Mesodermal cell (in vitro differentiated cells): ENCODE measurements around the gene TFCP2.

ENCODE experiments used
- H3K27ac ChIP-seq: 2 replicates; pipeline ENCODE4 v1.7.0; 2013; ENCODE audit warnings: mild to moderate bottlenecking, low read depth, low read length, moderate library complexity; ENCODE audit not compliant: severe bottlenecking
- H3K36me3 ChIP-seq: 2 replicates; pipeline ENCODE4 v1.7.1; 2013; ENCODE audit warnings: mild to moderate bottlenecking, low read length, moderate library complexity; ENCODE audit not compliant: control insufficient read depth, insufficient read depth
- H3K4me1 ChIP-seq: one replicate; pipeline ENCODE4 v1.7.1; 2013; ENCODE audit warnings: mild to moderate bottlenecking, low read length; ENCODE audit not compliant: insufficient read depth, control insufficient read depth, poor library complexity, severe bottlenecking
- H3K4me3 ChIP-seq: 2 replicates; pipeline ENCODE4 v1.7.0; 2013; ENCODE audit warnings: low read length, control low read depth, mild to moderate bottlenecking; ENCODE audit not compliant: insufficient read depth, poor library complexity, severe bottlenecking; ENCODE audit errors: extremely low read depth
- H3K9me3 ChIP-seq: 2 replicates; pipeline ENCODE4 v1.7.1; 2013; ENCODE audit warnings: mild to moderate bottlenecking, low read length, moderate library complexity; ENCODE audit not compliant: control insufficient read depth
- WGBS, 2 experiments: methylation state at CpG; one replicate each; pipeline ENCODE4 v1.1.5; 2013; ENCODE audit warnings: missing lambda C conversion rate in 2 of 2; ENCODE audit not compliant: insufficient coverage in 2 of 2; 5-methylcytosine and 5-hydroxymethylcytosine counted together

The TFCP2 gene

DNA sequence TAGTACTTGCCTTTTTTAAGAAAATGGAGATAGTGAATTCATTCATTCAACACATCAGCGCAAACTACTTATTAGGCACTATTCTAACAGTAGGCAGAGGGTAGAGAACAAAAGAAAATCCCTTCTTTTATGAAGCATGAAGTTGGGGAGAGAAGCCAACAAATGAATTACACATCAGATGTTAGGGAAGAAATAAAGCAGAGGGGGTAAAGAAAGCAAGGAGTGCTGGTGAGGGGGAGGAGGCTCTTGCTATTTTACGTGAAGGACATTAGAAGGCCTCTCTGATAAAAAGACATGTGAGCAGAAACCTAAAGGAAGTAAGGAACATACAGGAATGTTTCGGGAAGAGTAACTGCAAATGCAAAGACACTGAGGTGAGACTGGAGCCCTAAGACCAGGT, 22.2 kb downstream of the TFCP2 start:
- WGBS, 2 experiments = 57 to 68% methylated on average over 2 of the region's 3 CpGs
- H3K4me1 ChIP-seq = no peaks in the 10 kb centered on the region
- H3K36me3 ChIP-seq = peaks cover 3% of the 10 kb centered on the region
- H3K4me3 ChIP-seq = no peak overlapping the region
- H3K9me3 ChIP-seq = no peaks in the 10 kb centered on the region
- H3K27ac ChIP-seq = no peak overlapping the region

DNA sequence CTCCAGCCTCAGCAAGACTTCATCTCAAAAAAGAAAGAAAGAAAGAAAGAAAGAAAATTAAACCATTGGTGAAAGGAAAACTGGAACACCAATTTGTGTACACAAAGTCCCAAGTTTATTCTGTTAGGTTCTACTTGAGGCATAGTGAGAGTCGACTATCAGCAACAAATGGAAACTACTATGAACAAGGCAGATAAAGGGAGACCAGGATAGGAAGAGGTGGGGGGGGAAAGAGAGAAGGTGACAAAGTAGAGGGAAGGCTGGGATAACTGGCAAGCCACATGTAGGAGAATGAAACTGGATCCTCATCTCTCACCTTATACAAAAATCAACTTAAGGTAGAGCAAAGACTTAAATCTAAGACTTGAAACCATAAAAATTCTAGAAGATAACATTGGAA, 25.6 kb downstream of the TFCP2 start:
- no peak overlapping the region for H3K27ac ChIP-seq
- H3K9me3 ChIP-seq = no peaks in the 10 kb centered on the region
- no peaks in the 10 kb centered on the region for H3K4me1 ChIP-seq
- H3K4me3 ChIP-seq = no peak overlapping the region
- H3K36me3 ChIP-seq = no peaks in the 10 kb centered on the region
- 83% methylated on average over 1 of the region's 1 CpG; no CpG with 5 or more reads in 1 of the 2 experiments for WGBS, 2 experiments

DNA sequence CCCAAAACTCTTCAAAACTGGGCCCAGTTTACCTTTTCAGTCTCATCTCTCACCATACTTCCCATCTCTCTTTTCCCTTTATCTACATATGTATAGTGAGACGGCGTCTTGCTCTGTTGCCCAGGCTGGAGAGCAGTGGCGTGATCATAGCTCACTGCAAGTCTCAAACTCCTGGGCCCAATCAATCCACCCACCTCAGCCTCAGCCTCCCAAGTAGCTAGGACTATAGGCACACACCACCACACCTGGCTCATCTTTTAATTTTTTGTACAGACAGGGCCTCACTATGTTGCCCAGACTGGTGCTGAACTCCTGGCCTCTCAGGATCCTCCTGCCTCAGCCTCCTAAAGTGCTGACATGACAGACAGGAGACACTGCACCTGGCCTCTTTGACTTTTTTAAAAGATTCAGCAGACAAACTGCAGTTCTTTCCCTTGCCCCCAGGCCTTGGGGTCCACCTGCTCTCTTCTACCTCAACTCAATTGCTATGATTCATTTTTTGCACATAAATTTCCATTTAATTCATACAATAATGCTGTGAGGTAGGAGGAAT, 33.6 kb downstream of the TFCP2 start:
- peaks cover 25% of the 10 kb centered on the region for H3K36me3 ChIP-seq
- H3K4me3 ChIP-seq = no peak overlapping the region
- H3K9me3 ChIP-seq = no peaks in the 10 kb centered on the region
- WGBS, 2 experiments = 87 to 93% methylated on average over 3 of the region's 3 CpGs
- H3K27ac ChIP-seq = no peak overlapping the region
- H3K4me1 ChIP-seq = no peaks in the 10 kb centered on the region

- no peak overlapping the region for H3K27ac ChIP-seq
- no peak overlapping the region for H3K4me3 ChIP-seq
- no peaks in the 10 kb centered on the region for H3K9me3 ChIP-seq
- H3K4me1 ChIP-seq = no peaks in the 10 kb centered on the region
- H3K36me3 ChIP-seq = peaks cover 20% of the 10 kb centered on the region
- 93 to 95% methylated on average over 4 of the region's 5 CpGs for WGBS, 2 experiments
Measured at GRCh38 chr12:51132693-51133092, 40.2 kb downstream of the TFCP2 start.

DNA sequence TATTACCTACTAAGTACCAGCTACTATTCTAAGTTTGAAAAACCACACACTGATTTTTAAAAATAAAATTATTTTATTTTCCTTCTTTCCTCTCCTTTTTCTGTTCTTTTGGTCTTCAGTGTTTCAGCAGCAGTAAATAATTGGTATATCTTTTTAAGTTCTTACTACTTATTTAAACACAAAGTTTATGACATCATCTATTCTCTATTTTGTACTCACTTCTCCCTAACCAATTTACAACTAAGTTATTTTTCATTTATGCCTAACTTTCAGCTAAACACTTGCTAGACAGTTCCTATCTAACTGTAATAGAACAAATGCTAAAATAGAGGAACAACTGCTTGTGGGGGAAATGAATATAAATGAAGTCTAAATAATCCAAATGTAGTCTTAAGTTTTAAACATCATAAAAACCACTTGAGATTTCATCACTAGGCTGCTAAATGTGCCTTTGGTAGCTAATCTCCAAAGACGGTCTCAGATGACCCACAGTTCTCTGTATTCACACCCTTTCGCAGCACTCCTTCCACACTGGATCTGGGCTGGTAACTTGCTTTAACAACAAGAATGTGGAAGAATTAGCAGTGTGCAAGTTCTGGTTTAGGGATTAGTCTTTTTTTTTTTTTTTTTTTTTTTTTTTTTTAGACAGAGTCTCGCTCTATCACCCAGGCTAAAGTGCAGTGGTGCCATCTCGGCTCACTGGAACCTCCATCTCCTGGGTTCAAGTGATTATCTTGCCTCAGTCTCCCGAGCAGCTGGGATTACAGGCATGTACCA, 41.0 kb downstream of the TFCP2 start:
- H3K27ac ChIP-seq = no peak overlapping the region
- 89 to 96% methylated on average over 3 to 4 of the region's 5 CpGs for WGBS, 2 experiments
- no peaks in the 10 kb centered on the region for H3K9me3 ChIP-seq
- H3K4me1 ChIP-seq = no peaks in the 10 kb centered on the region
- no peak overlapping the region for H3K4me3 ChIP-seq
- H3K36me3 ChIP-seq = peaks cover 20% of the 10 kb centered on the region

DNA sequence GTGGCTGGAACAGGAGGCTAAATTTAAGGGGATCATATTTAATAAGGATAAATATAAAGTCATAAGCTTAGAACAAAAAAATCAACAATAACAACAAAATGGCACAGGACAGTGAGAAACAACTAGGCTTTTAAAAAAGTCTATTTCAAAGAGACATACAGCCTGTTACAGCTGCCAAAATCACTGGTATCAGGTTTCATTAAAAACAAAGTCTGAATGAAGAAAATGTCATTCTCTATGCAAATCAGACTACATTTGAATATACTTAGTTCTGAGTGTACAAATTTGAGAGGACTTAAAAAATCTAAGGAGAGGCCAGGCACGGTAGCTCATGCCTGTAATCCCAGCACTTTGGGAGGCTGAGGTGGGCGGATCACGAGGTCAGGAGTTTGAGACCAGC, 44.0 kb downstream of the TFCP2 start:
- WGBS, 2 experiments = 60 to 83% methylated on average over 1 of the region's 3 CpGs
- Histone ChIP-seq H3K4me3 (no peak overlapping the region), H3K27ac (no peak overlapping the region)

DNA sequence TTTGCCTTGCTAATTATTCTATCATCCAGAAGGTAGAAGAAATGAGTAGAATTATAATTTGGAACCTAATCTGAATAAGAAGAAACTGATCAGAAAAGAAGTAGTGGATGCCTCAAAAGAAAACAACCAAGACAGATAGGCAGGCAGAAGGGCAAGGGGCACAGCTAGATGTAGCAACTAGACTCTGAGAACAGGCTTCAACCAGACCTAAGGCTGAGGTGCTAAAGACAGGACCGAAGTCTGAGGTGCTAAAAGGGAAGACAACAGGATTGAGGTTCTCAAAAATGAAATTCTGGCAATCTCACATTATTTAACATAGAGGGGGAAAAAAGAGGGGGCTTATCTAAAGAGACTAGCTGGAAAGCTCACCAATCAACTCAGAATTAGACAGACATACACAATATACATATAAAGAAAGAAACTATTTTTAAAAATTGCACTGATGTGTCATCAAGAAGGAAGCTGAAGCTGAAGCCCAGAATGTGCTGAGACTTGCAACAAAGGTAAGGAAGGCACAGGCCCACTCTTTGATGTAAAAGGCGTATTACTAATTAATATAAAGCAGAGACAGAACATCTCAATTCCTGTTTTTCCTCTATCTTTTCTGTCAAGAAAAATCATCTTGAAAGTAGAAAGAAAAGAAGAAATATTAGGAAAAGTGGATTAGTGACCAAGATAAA, 45.7 kb downstream of the TFCP2 start:
- no peak overlapping the region for H3K27ac ChIP-seq
- no peak overlapping the region for H3K4me3 ChIP-seq
- H3K36me3 ChIP-seq = peaks cover 6% of the 10 kb centered on the region
- no peaks in the 10 kb centered on the region for H3K4me1 ChIP-seq
- whole genome bisulfite sequencing, 2 experiments = 100% methylated on average over 1 of the region's 2 CpGs
- no peaks in the 10 kb centered on the region for H3K9me3 ChIP-seq

More for the DNA sequence above, 44.0 kb downstream of the TFCP2 start:
- Histone ChIP-seq H3K9me3 (no peaks in the 10 kb centered on the region), H3K36me3 (peaks cover 6% of the 10 kb centered on the region), H3K4me1 (no peaks in the 10 kb centered on the region)

- 86 to 100% methylated on average over 2 of the region's 2 CpGs for WGBS, 2 experiments
- Histone ChIP-seq H3K36me3 (peaks cover 6% of the 10 kb centered on the region), H3K4me3 (no peak overlapping the region), H3K9me3 (no peaks in the 10 kb centered on the region), H3K27ac (no peak overlapping the region), H3K4me1 (no peaks in the 10 kb centered on the region)
Measured at GRCh38 chr12:51126297-51126696, 46.6 kb downstream of the TFCP2 start.

- 92 to 96% methylated on average over 13 to 14 of the region's 14 CpGs for WGBS, 2 experiments
- Histone ChIP-seq H3K4me3 (no peak overlapping the region), H3K36me3 (peaks cover 11% of the 10 kb centered on the region), H3K9me3 (no peaks in the 10 kb centered on the region), H3K4me1 (no peaks in the 10 kb centered on the region), H3K27ac (no peak overlapping the region)
Measured at GRCh38 chr12:51124504-51124903, 48.4 kb downstream of the TFCP2 start.

GRCh38 chr12:51122844-51123243, 50.1 kb downstream of the TFCP2 start:
- H3K36me3 ChIP-seq = peaks cover 19% of the 10 kb centered on the region
- H3K4me1 ChIP-seq = no peaks in the 10 kb centered on the region
- H3K9me3 ChIP-seq = no peaks in the 10 kb centered on the region
- no peak overlapping the region for H3K27ac ChIP-seq
- no peak overlapping the region for H3K4me3 ChIP-seq

- H3K9me3 ChIP-seq = no peaks in the 10 kb centered on the region
- H3K4me1 ChIP-seq = no peaks in the 10 kb centered on the region
- no peak overlapping the region for H3K27ac ChIP-seq
- H3K36me3 ChIP-seq = peaks cover 44% of the 10 kb centered on the region
- no peak overlapping the region for H3K4me3 ChIP-seq
- WGBS, 2 experiments = 90% methylated on average over 1 of the region's 3 CpGs; no CpG with 5 or more reads in 1 of the 2 experiments
Measured at GRCh38 chr12:51118706-51119105, 54.2 kb downstream of the TFCP2 start.
